NCI-H510A treated with DMSO at 0.1 percent for 48 hours (cell line): ENCODE results near the gene RAD51B.

ENCODE experiments used
- DNase-seq: peaks from one replicate; lab custom pipeline; 2025; lab: John Stamatoyannopoulos, UW

The RAD51B gene

DNA sequence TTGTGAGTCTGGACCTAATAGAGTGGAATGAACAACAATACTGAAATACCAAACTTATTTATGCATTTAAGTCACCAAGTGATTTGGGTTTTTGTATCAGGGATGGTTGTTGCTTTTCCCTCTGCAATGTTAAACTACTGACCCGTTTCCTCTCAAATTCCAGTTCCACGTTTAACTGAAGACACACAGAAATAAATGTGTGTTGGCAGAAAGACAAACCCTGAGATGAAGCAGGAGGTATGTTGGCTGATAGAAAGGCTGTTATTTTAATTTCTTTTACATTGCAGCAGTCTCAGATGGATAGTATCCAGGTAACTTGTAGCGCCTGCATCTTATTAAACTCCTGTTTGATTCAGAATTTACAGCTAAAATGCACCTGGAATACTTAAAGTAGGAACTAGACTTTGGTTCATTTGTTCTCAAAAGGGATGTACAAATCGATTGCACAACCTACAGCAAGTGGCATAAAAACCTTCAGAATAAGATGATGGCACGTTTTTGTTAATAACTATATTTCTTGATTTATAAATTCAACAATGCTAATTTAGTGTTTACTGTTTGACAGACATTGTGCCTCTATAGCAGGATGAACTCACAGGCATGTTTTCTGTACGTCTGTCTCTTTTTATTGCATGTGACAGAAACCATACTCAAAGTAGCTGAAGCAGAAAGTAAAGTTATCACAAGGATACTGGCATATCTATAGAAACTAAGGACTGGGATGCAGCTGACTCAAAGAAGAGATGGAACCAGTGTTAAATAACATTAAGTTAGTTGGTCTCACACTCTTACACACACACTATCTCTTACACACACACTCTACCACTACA is 567.6 kb downstream of the RAD51B start:
- DNase-seq: peak; percentile 19

DNA sequence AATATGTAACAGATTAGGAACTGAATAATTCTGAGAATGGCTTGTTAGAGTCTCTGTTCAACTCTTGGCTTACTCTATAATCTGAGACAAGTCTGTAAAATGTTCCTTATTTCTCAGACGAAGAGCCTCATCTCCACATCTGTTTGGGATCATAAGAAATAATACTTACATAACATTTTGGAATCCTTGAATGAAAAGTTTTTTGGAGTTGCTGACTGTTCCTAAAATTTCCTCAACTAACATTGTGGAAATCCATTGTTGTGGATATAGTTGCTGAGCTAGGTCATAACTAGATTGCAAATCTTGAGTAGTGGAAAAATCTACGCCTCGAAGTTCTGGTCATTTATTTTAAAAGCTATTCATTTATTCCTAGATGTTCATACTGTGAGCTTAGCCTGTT is 570.4 kb downstream of the RAD51B start:
- DNase-seq: no peak

DNA sequence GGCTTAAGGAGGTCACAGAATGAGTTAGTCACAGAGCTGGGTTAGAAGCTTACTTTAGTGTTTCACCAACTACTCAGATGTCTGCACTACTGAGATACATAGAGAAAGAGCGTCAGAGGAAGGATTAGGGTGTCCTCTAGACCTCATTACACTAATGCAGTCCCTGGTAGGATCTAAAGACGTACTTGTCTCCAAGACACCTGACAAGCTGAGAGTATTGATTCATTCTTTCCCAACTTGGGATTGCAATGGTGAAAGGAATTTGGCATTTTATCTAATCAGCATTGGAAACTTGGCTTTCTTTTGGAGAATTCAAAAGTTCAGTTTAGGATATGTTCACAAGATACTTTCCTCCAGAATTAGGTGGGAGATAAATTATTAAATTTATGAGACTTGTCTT is 571.2 kb downstream of the RAD51B start:
- DNase-seq: no peak

DNA sequence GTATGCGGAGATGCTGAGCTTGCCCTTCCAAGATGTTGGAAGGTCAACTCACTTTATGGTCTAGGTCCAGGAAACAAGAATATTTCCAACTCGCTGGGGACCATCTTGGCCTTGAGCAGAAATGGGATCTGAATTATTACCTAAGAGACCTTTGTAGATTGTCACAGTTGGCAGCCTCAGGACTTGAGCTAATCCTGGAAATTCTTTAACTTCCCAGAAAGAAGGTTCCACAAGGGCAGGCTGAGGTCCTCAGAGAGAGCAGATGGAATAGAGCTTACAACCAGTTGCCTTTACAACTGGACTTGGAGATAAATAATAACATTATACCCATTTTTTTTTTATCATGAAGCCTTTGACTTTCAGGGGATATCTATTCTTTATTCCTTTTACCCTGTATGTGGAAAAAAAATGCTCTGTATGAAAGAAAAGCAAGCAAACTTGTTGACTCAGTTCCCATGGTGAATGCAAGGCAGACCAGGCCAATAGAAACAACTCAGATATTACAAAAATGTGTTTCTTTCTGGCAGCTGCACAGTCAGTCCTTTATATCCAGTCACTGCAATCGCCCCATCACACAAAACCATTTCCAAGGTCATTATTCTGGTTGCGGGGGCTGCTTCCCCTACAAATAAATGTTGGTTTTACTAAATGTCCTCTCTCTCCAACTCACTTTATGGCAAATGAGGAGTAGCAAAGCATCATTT is 571.9 kb downstream of the RAD51B start:
- DNase-seq: no peak

DNA sequence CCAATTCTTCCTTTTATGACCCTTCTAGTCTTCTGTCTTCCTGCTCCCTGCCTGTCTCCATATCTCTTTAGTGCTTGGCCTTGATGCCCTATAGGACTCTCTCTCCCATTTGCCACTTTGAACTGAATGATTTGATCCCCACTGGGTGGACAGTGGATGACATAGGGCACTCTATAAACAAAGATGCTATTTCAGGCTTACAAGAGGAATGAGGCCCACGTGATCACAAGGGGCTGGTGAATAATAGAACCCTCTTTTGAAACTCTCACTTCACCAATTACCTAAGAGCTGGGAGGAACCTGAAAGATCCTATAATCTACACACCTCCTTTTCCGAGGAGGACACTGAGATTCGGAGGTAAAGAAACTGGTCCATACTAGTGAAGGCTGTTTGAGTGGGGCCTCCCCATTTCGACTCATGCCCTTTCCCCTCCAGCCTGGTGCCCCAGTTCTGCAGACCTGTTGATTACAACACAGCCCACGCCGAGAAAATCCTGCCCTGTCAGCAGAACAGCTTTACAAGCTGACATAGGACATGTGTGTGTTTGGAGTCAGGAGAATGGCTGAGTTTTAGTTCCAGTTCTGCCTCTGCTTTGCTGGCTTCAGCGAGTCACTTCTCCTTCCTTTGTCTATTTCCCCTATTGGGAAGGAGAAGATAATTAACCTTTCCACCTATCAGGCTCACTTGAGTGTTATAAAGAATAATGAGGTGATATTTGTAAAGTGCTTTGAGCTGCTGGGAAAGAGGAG is 573.0 kb downstream of the RAD51B start:
- DNase-seq: peak; percentile 46

DNA sequence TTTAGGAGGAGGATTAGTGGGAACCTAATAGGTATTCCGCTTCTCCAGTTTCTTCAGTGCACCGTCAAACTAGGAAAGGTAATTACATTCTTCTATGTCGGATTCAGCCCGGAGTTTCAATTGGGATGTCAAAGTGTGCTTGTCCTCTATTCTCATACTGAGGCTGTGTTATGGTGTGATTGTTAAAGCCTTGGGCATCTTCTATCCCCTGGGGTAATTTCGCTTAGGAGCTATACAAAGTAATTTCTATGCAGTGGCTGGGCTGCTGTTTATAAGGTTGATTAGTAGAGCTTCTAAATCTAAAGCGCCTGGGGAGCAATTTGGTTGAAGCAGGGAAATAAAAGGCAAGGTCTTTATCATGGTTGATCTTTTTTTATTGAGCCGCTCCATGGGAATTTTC is 573.7 kb downstream of the RAD51B start:
- no peak for DNase-seq

DNA sequence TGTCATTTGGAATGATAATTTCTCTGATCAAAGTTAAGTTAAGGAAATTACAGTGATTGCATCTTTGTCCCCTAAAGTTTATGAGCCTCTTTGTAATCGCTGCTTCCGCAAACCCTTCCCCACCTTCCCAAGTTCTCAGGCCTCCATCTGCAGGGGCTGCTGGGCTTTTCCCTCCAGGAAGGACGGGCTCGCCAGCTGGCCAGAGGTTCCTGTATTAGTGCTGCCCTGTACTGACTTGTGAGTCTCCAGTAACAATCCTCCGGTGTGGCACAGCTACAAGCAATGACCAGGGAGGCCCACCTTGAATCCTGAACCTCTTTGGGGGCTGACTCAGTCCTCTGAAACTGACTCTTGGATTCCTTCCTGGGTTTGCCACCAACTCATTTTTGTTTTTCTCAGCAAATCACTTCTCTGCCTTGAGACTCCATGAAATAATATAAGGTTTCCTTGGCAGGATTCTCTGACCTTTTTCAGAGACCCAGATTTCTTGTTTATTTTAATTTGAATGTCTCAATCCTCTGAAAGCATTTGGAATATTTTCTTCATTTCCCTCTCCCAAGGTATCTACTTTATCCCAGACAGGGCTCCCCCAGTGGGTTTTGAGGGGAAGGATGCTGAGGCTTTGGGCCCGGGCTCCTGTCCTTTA is 574.7 kb downstream of the RAD51B start:
- no peak for DNase-seq

DNA sequence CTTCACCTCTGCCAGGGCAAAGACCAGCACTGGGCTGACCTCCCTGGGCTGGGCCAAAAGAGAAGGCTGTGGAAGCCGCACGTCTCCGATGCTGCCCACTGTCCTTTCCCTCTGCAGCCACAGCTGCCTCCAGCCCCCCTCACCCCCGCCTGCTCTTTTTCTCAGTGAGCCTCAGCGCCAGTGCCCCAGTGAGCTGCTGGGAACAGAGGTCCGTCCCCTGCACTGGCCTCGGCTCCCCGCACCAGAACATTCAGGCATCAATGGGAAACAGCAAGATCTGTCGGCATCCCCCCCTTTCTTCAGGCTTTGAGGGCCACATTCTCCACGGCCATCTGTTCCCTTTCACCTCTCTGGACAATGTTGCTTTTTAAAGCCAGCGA is 575.2 kb downstream of the RAD51B start:
- DNase-seq: no peak

DNA sequence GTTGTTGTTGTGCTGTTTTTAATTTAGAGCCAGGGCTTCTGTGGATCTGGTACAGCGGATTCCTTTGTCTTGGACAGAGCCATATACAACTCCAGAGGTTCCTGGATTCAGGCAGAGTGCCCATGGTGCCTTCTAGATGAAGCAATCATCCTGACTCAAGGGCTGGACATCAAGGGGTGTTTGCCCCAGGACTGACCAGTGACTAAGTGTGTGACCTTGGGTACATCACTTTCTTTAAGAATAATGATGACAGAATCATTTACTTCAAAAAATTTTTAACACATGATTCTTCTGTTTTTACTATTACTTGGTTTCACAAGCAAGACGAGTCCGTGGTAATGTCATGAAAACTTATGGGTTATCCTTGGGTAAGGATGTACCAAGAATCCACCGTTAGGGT is 576.0 kb downstream of the RAD51B start:
- DNase-seq: no peak

DNA sequence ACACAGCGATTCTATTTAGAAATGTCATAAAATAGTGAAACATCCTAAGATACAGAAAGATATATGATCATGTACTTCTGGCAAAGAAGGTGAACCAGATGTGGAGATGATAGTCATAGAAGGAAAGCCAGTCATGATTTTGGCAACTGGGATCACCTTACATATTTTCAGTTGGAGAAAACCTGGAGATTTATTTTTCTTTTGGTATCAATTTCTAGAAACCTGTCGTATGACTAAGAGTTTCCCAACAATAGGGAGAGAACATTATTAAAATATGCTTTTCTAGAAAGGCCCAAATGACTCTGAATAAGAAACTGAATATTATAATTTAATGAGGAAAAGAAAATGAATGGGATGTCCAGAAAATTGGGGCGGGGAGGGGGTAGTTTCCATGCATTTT is 576.9 kb downstream of the RAD51B start:
- no peak for DNase-seq

DNA sequence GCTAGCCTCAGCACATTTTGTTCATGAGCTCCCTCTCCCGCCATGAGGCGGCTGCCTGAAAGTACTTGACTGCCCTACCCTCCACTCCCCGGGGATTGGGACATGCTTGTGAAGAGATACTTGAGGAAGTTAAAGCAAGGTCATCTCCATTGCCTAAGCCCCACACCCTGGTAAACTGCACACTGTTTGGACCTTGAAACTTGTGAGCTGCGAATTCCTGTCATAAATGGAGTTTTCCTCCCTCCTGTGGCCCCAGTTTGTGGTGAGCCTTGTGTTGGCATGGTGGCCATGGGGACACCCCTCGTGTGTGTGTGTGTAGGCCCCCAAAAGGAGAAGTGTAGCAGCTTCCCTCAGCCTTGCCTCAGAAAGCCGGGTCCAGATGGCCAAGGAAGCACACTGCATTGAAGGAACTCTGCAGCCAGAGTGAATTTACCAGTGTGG is 577.8 kb downstream of the RAD51B start:
- peak; percentile 66 for DNase-seq

DNA sequence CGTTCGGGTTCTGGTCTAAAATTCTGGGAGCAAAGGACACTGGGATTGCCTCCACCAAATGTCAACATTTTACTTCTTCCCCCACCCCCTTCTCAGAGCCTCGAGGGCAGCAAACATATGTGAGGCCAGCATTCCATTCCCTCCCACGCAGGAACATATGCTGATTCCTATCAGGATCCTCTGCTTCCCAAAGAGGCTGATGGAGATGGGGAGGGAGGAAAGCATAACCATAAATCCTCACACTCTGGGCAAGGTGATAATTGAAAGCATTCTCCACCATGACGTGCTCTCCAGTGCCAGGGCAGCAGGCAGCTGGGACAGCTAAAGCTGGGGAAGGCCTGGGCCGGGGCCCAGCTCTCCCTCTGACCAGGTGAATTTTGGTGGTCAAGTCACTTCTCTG is 578.2 kb downstream of the RAD51B start:
- DNase-seq: no peak

DNA sequence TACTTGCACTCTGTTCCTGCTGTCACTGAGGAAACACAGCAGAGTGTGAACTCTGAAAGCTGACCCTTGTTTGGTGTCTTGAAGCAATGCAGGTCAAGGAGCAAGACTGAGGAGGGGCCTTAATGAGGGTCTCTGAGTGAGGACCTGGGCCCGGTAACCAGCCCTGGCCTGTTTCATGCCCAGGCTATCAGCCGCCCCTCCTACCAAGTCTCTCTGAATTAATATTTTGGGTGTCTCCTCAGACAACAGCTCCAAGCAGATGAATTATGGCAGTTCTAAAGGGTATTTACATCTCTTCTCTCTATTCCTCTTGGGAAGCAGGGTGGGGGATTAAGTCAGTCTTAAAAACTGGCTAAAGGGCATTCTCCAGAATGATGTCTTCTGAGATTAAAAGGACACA is 578.8 kb downstream of the RAD51B start:
- DNase-seq: no peak

DNA sequence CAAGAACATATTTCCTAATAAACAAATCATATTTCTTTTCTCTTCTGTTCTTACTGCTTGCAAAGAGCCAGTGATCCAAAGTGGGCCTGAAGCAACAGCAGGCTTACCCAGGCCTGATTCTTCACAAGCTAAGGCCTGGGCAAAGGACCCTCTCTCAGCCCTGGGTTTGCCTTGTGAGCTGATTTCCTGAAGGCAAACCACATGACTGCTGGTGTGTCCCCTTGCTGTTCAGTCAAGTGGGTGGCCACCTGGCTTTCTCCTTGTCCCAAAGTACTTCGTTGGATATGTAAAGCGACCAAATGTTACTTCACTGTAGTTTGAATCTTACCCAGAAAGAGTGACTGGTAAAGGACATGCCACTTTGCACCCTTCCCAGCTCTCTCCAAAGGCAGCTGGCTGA is 580.4 kb downstream of the RAD51B start:
- no peak for DNase-seq

DNA sequence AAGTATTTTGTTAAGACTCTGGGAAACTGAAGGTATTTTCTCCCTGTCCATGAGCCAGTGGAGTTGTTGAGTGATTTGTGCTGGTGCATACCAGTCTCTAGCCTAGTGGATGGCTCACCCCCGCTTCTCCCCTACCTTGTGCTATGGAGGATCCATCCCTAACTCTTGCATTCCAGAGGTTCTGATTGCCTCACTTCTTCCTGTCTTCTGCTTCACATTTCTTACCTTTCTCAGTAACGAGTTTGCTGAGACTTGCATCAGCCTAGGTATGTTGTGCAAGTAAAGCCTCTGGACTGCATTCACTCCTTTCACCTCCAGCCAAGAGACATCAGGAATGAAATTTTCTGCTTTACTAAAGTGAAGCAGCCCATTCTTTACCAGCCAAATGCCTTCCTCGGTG is 581.7 kb downstream of the RAD51B start:
- DNase-seq: no peak

DNA sequence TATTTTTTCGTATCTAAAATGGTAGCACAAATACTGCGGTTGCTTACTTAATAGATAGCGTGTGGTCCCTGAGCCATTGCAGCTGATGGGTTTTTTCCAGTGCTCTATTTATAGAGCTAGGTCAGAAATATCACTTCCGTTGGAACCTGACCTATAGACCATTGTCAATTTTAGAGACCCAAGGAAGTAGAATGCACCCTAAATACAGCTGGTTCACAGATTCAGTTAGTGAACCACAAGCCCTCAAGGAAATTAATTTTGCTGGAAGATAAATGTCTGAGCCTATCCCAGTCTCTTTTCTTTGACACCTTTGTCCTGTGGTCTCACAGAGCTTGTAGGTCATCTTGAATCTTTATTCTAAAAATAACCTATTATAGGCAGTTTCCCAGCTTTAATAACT is 582.3 kb downstream of the RAD51B start:
- no peak for DNase-seq

DNA sequence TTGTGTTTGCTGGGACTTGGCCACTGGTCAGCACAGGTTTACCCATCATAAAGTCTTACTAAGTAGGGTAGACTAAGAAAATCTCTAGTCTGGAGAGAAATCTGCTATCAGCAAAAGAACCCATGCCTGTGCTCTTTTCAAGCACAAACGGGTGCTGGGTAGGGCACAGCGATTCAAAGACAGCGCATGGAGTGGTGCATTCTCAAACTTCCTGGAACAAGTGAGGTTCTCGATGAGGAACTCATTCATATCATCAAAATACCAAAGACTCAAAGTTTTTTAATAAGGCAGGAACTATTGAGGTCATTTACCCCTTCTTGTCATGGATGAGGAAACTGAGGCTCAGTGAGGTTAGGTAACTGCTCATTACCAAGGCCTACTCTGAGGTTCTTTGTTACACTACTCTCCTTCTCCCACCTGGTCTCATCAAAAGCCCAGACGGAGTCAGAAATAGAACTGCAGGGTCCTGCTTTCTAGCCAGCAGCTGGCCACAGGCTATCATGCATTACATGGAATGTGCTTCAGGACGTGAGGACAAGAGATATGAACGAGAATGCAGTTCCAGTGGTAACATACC is 583.0 kb downstream of the RAD51B start:
- no peak for DNase-seq

DNA sequence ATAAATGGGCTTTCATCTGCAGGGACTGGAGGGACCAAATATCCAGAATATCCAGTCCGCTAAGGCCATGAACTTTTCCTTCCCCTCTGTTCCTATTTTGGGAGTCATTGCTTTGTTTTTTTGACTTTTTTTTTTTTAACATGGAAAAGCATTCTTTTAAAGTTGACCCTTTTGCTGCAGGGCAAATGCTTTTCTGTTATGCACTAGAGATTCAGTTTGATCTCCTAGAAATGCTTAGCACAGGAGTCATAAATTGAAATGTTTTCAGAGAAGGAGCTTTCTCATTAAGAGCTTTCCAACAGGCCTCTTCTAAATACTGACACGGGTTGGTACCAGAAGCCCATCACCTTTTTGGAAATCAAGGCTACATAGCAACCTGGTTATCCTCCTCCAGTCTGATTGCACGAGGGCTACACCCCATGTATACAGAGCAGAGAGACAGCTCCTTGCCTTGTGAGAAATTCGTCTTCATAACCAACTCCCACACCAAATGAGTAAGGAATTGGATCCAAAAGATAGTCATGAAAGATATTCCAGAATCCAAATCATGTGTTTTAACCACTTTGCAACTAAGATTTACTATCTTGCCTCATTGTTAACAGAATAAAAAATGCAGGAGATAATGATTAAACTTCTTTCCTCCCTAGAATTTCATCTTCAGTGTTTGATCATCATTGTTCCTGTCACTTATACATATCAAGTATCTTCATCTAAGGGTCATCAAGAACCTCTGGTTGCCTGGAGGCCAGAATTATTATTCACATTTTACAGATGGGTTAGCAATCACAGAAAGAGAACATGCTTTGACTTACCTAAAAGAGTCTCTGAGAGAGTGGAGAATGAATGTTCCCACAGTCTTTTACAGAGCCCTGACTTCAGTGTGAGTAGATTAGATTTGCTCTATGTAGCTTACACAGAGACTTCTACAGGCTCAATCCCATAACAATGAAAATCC is 583.9 kb downstream of the RAD51B start:
- DNase-seq: no peak

DNA sequence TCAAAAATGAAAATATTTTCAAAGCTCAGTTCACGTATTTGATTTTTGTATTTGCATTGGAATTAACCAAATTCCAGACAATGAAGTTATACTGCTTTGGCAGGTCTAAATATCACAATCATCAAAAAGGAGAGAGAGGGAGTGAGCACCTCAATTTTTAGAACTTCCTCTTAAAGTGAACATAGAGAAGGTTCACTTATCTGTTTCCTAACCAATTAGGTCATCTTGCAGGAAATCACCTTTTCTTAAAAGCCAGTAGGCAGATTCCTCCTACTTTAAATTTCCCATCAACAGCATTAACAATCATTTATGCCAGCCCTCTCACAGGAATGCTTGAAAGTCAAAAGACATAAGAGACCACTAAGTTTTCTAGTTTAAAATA is 584.6 kb downstream of the RAD51B start:
- DNase-seq: no peak

DNA sequence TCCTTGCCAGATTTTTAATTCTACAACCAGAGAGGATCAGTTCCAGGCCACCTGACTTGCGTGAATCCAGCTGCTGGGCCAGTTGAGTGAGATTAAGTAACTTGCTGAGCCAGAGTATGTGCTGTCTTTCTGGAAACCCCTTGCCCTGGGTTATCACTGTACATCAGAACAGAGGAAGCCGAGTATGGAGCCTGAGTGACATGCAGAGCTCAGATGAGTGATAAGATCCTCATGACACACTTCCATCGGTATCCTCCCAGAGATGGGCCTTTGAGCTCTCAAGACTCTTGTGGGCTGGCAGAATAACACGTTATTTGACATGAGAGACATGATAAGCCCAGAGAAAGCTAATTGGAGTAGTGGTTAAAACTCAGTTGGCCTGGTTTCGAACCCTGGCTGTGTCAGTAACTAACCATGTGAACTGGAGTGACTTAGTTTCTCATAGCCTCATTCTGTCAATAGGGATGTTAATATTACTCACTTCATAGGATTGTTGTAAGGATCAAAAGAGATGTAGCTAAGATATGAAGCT is 585.1 kb downstream of the RAD51B start:
- no peak for DNase-seq

DNA sequence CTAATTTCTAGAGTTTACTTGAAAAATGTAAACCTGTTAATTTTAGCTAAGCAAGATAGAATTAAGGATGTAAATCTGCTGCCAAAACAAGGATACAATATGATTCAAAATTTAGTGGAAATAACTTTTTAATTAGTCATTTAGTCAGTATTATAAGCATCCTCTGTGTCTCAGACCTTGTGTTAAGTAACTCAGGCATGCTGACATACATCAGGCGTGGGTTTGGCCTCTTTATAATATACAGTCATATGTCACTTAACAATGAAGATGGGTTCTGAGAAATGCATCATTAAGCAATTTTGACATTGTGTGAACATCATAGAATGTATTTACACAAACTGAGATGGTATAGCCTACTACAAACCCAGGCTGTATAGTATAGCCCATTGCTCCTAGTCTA is 586.4 kb downstream of the RAD51B start:
- DNase-seq: no peak
